IMR-90 (cell line): ENCODE measurements around the gene RUNX1. TPM values are rescaled to one million over a fixed set of nuclear protein-coding genes. Genes with fewer than 3 reads are reported as not detected.

ENCODE experiments used
- ATAC-seq: fragments of 200-7000 bp; cut with Tn5 transposase; 2 replicates; pipeline ENCODE4 v1.9.1; 2020; ENCODE audit warnings: low read depth, mild to moderate bottlenecking, moderate library complexity
- BruUV-seq: library from RNA; stranded (reverse); fragments of 400-500 nt; replicated peaks from 2 replicates; lab custom pipeline; 2021; lab: Mats Ljungman, UMichigan
- CTCF ChIA-PET: fragments of 300-600 bp; formaldehyde crosslinking; extraction: SDS; loops from one replicate; lab custom pipeline; 2021; ENCODE audit warnings: antibody characterized with exemption; lab: Yijun Ruan, JAX
- POLR2A ChIA-PET: fragments of 300-600 bp; sonication (Branson Sonifier 250); formaldehyde crosslinking; loops from one replicate; lab custom pipeline; 2022; ENCODE audit warnings: antibody characterized with exemption; ENCODE audit not compliant: unreplicated experiment; lab: Charles Lee
- DNase-seq: peaks from one replicate; pipeline ENCODE4 v3.0.0; 2013
- H2AFZ ChIP-seq: replicated peaks from 2 replicates; pipeline ENCODE3; 2013; ENCODE audit warnings: low read length, mild to moderate bottlenecking; ENCODE audit not compliant: poor library complexity
- H2AK5ac ChIP-seq: 2 replicates; pipeline ENCODE4 v1.6.1; 2013; ENCODE audit warnings: low read depth, low read length, inconsistent platforms
- H2AK9ac ChIP-seq: replicated peaks from 2 replicates; pipeline ENCODE3; 2013; ENCODE audit warnings: mild to moderate bottlenecking, low read depth, low read length, moderate library complexity; ENCODE audit not compliant: poor library complexity
- H2BK120ac ChIP-seq: 2 replicates; pipeline ENCODE4 v1.6.1; 2013; ENCODE audit warnings: low read depth, low read length, inconsistent platforms
- H2BK15ac ChIP-seq: 3 replicates; pipeline ENCODE4 v1.6.1; 2013; ENCODE audit warnings: low read depth, low read length, inconsistent platforms
- H2BK20ac ChIP-seq: 2 replicates; pipeline ENCODE4 v1.6.1; 2013; ENCODE audit warnings: low read depth, mild to moderate bottlenecking, inconsistent platforms, low read length, moderate library complexity
- H2BK5ac ChIP-seq: 2 replicates; pipeline ENCODE4 v1.6.1; 2013; ENCODE audit warnings: mild to moderate bottlenecking, low read depth, low read length, inconsistent platforms; ENCODE audit not compliant: poor library complexity, severe bottlenecking
- H3K14ac ChIP-seq: replicated peaks from 2 replicates; pipeline ENCODE4 v1.6.1; 2013; ENCODE audit warnings: low read depth, low read length, inconsistent platforms
- H3K18ac ChIP-seq: 2 replicates; pipeline ENCODE4 v1.6.1; 2013; ENCODE audit warnings: low read depth, low read length, control low read depth
- H3K23ac ChIP-seq: 2 replicates; pipeline ENCODE4 v1.6.1; 2013; ENCODE audit warnings: low read depth, low read length, inconsistent platforms
- H3K27ac ChIP-seq: 2 replicates; pipeline ENCODE4 v1.5.1; 2013; ENCODE audit warnings: mild to moderate bottlenecking, control low read depth, low read length; ENCODE audit not compliant: insufficient read depth
- H3K27me3 ChIP-seq: 2 replicates; pipeline ENCODE4 v1.6.1; 2013; ENCODE audit warnings: low read length; ENCODE audit not compliant: control insufficient read depth, insufficient read depth
- H3K36me3 ChIP-seq: 2 replicates; pipeline ENCODE4 v1.6.1; 2013; ENCODE audit warnings: low read length, mixed read lengths; ENCODE audit not compliant: control insufficient read depth, insufficient read depth
- H3K4ac ChIP-seq: 2 replicates; pipeline ENCODE4 v1.6.1; 2013; ENCODE audit warnings: low read depth, low read length, inconsistent platforms
- H3K4me1 ChIP-seq: 2 replicates; pipeline ENCODE4 v1.6.1; 2013; ENCODE audit warnings: low read length, mixed read lengths; ENCODE audit not compliant: control insufficient read depth, insufficient read depth
- H3K4me2 ChIP-seq: 2 replicates; pipeline ENCODE4 v1.6.1; 2013; ENCODE audit warnings: low read depth, mild to moderate bottlenecking, control low read depth, low read length, moderate library complexity
- H3K4me3 ChIP-seq: 2 replicates; pipeline ENCODE4 v1.5.1; 2013; ENCODE audit warnings: low read depth, mild to moderate bottlenecking, control low read depth, low read length, moderate library complexity; ENCODE audit not compliant: insufficient read depth
- H3K56ac ChIP-seq: 2 replicates; pipeline ENCODE4 v1.6.1; 2013; ENCODE audit warnings: low read length, inconsistent platforms; ENCODE audit not compliant: insufficient read depth; ENCODE audit errors: extremely low read depth
- H3K79me1 ChIP-seq, 2 experiments: 2 replicates each; pipeline ENCODE4 v1.6.1; 2013; ENCODE audit warnings: low read length in 2 of 2, inconsistent platforms in 1 of 2, low read depth in 1 of 2
- H3K9ac ChIP-seq: 2 replicates; pipeline ENCODE4 v1.6.1; 2013; ENCODE audit warnings: low read depth, low read length, control low read depth
- H3K9me1 ChIP-seq: 2 replicates; pipeline ENCODE4 v1.6.1; 2013; ENCODE audit warnings: low read length, inconsistent platforms; ENCODE audit not compliant: insufficient read depth
- H3K9me3 ChIP-seq: 2 replicates; pipeline ENCODE4 v1.6.1; 2013; ENCODE audit warnings: low read length; ENCODE audit not compliant: control insufficient read depth, insufficient read depth
- H4K20me1 ChIP-seq: 2 replicates; pipeline ENCODE4 v1.6.1; 2013; ENCODE audit warnings: low read length, inconsistent platforms; ENCODE audit not compliant: insufficient read depth
- H4K5ac ChIP-seq: 2 replicates; pipeline ENCODE4 v1.6.1; 2013; ENCODE audit warnings: mild to moderate bottlenecking, low read depth, low read length, control low read depth
- H4K8ac ChIP-seq, 2 experiments: 2 replicates each; pipeline ENCODE4 v1.6.1; 2013; ENCODE audit warnings: low read depth in 2 of 2, low read length in 2 of 2, control low read depth in 1 of 2, inconsistent platforms in 1 of 2
- H4K91ac ChIP-seq: 2 replicates; pipeline ENCODE4 v1.6.1; 2013; ENCODE audit warnings: low read depth, low read length, inconsistent platforms; ENCODE audit not compliant: insufficient read depth
- BHLHE40 ChIP-seq: fragments of 150-350 bp; IDR thresholded peaks from 2 replicates; pipeline ENCODE4 v1.6.1; 2016; ENCODE audit warnings: mild to moderate bottlenecking, low read depth, low read length
- CEBPB ChIP-seq: IDR thresholded peaks from 2 replicates; pipeline ENCODE4 v1.6.1; 2012; ENCODE audit warnings: low read depth, low read length, improper control_type of control experiment
- CHD1 ChIP-seq: IDR thresholded peaks from 2 replicates; pipeline ENCODE4 v1.6.1; 2012; ENCODE audit warnings: low read depth, low read length, improper control_type of control experiment
- FOS ChIP-seq: fragments of 150-350 bp; IDR thresholded peaks from 2 replicates; pipeline ENCODE4 v1.6.1; 2016; ENCODE audit warnings: low read depth, low read length
- MAFK ChIP-seq: IDR thresholded peaks from 2 replicates; pipeline ENCODE4 v1.6.1; 2012; ENCODE audit warnings: low read depth, low read length, improper control_type of control experiment
- MAZ ChIP-seq: IDR thresholded peaks from 2 replicates; pipeline ENCODE4 v1.6.1; 2012; ENCODE audit warnings: low read depth, mild to moderate bottlenecking, low read length, improper control_type of control experiment, moderate library complexity, borderline replicate concordance
- MXI1 ChIP-seq: IDR thresholded peaks from 2 replicates; pipeline ENCODE4 v1.6.1; 2012; ENCODE audit warnings: low read depth, mild to moderate bottlenecking, low read length, moderate library complexity, borderline replicate concordance
- NFE2L2 ChIP-seq: fragments of 150-350 bp; IDR thresholded peaks from 2 replicates; pipeline ENCODE4 v1.6.1; 2016; ENCODE audit warnings: low read depth, mild to moderate bottlenecking, low read length
- RAD21 ChIP-seq: IDR thresholded peaks from 2 replicates; pipeline ENCODE4 v1.6.1; 2012; ENCODE audit warnings: low read length, improper control_type of control experiment
- RCOR1 ChIP-seq: IDR thresholded peaks from 2 replicates; pipeline ENCODE4 v1.6.1; 2012; ENCODE audit warnings: mild to moderate bottlenecking, low read length, improper control_type of control experiment; ENCODE audit not compliant: insufficient replicate concordance
- SMC3 ChIP-seq: fragments of 150-350 bp; IDR thresholded peaks from 2 replicates; pipeline ENCODE4 v1.6.1; 2016; ENCODE audit warnings: low read depth, mild to moderate bottlenecking, antibody characterized with exemption, low read length, moderate library complexity
- WGBS, 2 experiments: methylation state at CpG; one replicate each; pipeline versions ENCODE4 v1.1.5 to v1.1.7; 2013; ENCODE audit warnings: missing lambda C conversion rate in 2 of 2; ENCODE audit not compliant: insufficient read length in 1 of 2; ENCODE audit errors: extremely low coverage in 2 of 2; 5-methylcytosine and 5-hydroxymethylcytosine counted together
- dilution Hi-C: fragments of 300-500 bp; cut with HindIII; formaldehyde crosslinking; loops from one replicate; pipeline ENCODE4 v1.14.3; 2018; ENCODE audit warnings: low sequenced_read_pairs; ENCODE audit not compliant: unreplicated experiment
- in situ Hi-C: fragments of 300-500 bp; cut with MboI; formaldehyde crosslinking; loops from 3 replicates; pipeline ENCODE4 v1.14.3; 2019; ENCODE audit warnings: low sequenced_read_pairs, inconsistent platforms, mixed read lengths
- intact Hi-C: fragments of 100-400 bp; cut with micrococcal nuclease; formaldehyde crosslinking; loops from 2 replicates; pipeline ENCODE4 v1.10.0; 2022
- polyA plus RNA-seq, 3 experiments: library from polyadenylated mRNA; depleted of rRNA; stranded (reverse); fragments of >200 nt; gene quantifications; 2 replicates each; pipeline ENCODE4 v1.2.3, GENCODE V29; 2012; ENCODE audit warnings: low replicate concordance in 1 of 3
- total RNA-seq: library from RNA; depleted of rRNA; stranded (reverse); fragments of >200 nt; gene quantifications from 2 replicates; pipeline ENCODE4 v1.2.3, GENCODE V29; 2012
- TF ChIP-seq, protein P1 (sequence below): conservative IDR thresholded peaks from 2 replicates; pipeline ENCODE4 v1.5.1; 2012; ENCODE audit warnings: mild to moderate bottlenecking, low read depth, low read length, improper control_type of control experiment
- TF ChIP-seq, protein P2 (sequence below): fragments of 150-350 bp; IDR thresholded peaks from 2 replicates; pipeline ENCODE4 v1.6.1; 2016; ENCODE audit warnings: low read depth, mild to moderate bottlenecking, low read length, moderate library complexity, borderline replicate concordance

RUNX1 gene
- total and polyA plus RNA-seq, 2 of the 4 experiments (the other 2 are of a cell fraction): 34.5 to 56.5 TPM

DNA sequence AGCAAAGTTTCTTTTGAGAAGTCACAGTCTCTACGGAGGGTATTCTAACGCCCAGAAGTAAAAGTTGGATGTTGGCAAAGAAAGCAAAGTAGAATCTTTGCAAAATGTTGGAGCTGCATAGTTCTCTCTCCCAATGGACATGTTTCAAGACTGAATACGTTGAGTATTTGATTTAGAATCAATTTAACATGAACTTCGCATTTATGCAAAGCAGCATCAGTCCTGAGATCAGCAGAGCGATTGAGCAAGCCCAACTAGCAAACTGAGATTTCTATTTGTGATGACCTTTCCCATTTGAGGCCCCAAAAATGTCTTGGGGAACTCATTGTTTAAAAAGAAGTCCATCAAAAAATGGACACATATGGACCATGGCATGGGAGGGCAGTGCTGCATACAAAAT is 8.0 kb downstream of the RUNX1 start:
- H3K18ac ChIP-seq: no peak overlapping the region
- no peak overlapping the region for H2AK5ac ChIP-seq
- intact Hi-C loops (loop anchor here (10.0 kb wide), 3 partner anchors 296 to 574 kb away; no protein-coding TSS in a partner anchor), dilution Hi-C loops (no loop called here), in situ Hi-C loops (loop anchor here (10.0 kb wide), 1 partner anchor 126 kb away; no protein-coding TSS in a partner anchor)
- POLR2A ChIA-PET: interaction anchor here (0.6 kb wide), 1 partner anchor 854 kb away, joined by 3 read pairs; no protein-coding TSS in a partner anchor
- H2BK20ac ChIP-seq: no peak overlapping the region
- no peak overlapping the region for H3K9ac ChIP-seq
- H3K4me2 ChIP-seq: no peak overlapping the region
- no peaks in the 10 kb centered on the region for H3K36me3 ChIP-seq
- no peak overlapping the region for H2AK9ac ChIP-seq
- CTCF ChIA-PET: interaction anchor here (0.6 kb wide), 1 partner anchor 370 kb away, joined by 4 read pairs; no protein-coding TSS in a partner anchor
- H2BK120ac ChIP-seq: no peak overlapping the region
- 100% methylated on average over 2 of the region's 5 CpGs; no CpG with 5 or more reads in 1 of the 2 experiments for WGBS, 2 experiments
- TF ChIP-seq MXI1 (no peak), FOS (no peak), MAFK (no peak), RCOR1 (no peak), CEBPB (no peak), SMC3 (no peak), CHD1 (no peak), MAZ (no peak), BHLHE40 (no peak), RAD21 (no peak), NFE2L2 (no peak)
- TF ChIP-seq, protein P1, sequence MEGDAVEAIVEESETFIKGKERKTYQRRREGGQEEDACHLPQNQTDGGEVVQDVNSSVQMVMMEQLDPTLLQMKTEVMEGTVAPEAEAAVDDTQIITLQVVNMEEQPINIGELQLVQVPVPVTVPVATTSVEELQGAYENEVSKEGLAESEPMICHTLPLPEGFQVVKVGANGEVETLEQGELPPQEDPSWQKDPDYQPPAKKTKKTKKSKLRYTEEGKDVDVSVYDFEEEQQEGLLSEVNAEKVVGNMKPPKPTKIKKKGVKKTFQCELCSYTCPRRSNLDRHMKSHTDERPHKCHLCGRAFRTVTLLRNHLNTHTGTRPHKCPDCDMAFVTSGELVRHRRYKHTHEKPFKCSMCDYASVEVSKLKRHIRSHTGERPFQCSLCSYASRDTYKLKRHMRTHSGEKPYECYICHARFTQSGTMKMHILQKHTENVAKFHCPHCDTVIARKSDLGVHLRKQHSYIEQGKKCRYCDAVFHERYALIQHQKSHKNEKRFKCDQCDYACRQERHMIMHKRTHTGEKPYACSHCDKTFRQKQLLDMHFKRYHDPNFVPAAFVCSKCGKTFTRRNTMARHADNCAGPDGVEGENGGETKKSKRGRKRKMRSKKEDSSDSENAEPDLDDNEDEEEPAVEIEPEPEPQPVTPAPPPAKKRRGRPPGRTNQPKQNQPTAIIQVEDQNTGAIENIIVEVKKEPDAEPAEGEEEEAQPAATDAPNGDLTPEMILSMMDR: no peak
- TF ChIP-seq, protein P2, sequence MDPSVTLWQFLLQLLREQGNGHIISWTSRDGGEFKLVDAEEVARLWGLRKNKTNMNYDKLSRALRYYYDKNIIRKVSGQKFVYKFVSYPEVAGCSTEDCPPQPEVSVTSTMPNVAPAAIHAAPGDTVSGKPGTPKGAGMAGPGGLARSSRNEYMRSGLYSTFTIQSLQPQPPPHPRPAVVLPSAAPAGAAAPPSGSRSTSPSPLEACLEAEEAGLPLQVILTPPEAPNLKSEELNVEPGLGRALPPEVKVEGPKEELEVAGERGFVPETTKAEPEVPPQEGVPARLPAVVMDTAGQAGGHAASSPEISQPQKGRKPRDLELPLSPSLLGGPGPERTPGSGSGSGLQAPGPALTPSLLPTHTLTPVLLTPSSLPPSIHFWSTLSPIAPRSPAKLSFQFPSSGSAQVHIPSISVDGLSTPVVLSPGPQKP: no peak
- H3K4me3 ChIP-seq: no peak overlapping the region
- H3K27ac ChIP-seq: no peak overlapping the region
- ATAC-seq: no peak
- H2AFZ ChIP-seq: no peak overlapping the region
- no peak overlapping the region for H3K14ac ChIP-seq
- H4K91ac ChIP-seq: no peak overlapping the region
- no peak for DNase-seq
- H3K23ac ChIP-seq: no peak overlapping the region
- H3K27me3 ChIP-seq: no peaks in the 10 kb centered on the region
- H3K79me1 ChIP-seq: peaks cover 0 to 25% of the 10 kb centered on the region in 2 experiments; a peak in 2 of 4 replicates
- H3K4ac ChIP-seq: no peak overlapping the region
- H4K20me1 ChIP-seq: no peaks in the 10 kb centered on the region
- H3K9me1 ChIP-seq: peaks cover 11% of the 10 kb centered on the region; the same call in 1 of the 2 replicates
- no peaks in the 10 kb centered on the region for H3K4me1 ChIP-seq
- no TSS peak for BruUV-seq
- no peak overlapping the region for H2BK15ac ChIP-seq
- H4K5ac ChIP-seq: no peak overlapping the region
- H3K9me3 ChIP-seq: no peaks in the 10 kb centered on the region
- no peak overlapping the region for H3K56ac ChIP-seq
- no peak overlapping the region for H2BK5ac ChIP-seq
- H4K8ac ChIP-seq: no peak overlapping the region
